Activated naive CD4-positive, alpha-beta T cell treated with anti-CD3 and anti-CD28 coated beads for 36 hours (primary cell): ENCODE measurements around the gene RAB24. TPM values are rescaled to one million over a fixed set of nuclear protein-coding genes. Genes with fewer than 3 reads are reported as not detected.
"Not testable (repeated sequence)": the region's sequence is repeated elsewhere in the genome, so short reads cannot be mapped to it uniquely, and the experiment has no call there.

Experiments
- CTCF ChIA-PET: fragments of 350-600 bp; sonication (Branson Sonifier 250); formaldehyde crosslinking; loops from one replicate; lab custom pipeline; 2021; ENCODE audit warnings: antibody characterized with exemption; lab: Charles Lee
- DNase-seq: peaks from one replicate; pipeline ENCODE4 v3.0.0-alpha.2; 2020
- H3K27ac Mint-ChIP-seq: one replicate; pipeline ENCODE4 v1.8.0; 2021; ENCODE audit warnings: mild to moderate bottlenecking, mixed read lengths
- H3K27me3 Mint-ChIP-seq: one replicate; pipeline ENCODE4 v1.8.0; 2021; ENCODE audit warnings: low read depth, mixed read lengths
- H3K36me3 Mint-ChIP-seq: one replicate; pipeline ENCODE4 v1.8.0; 2021; ENCODE audit warnings: low read depth, mixed read lengths
- H3K4me1 Mint-ChIP-seq: one replicate; pipeline ENCODE4 v1.8.0; 2021; ENCODE audit warnings: low read depth, mixed read lengths
- H3K4me3 Mint-ChIP-seq: one replicate; pipeline ENCODE4 v1.8.0; 2021; ENCODE audit warnings: mild to moderate bottlenecking, moderate library complexity, mixed read lengths
- H3K9me3 Mint-ChIP-seq: one replicate; pipeline ENCODE4 v1.8.0; 2021; ENCODE audit warnings: mixed read lengths
- intact Hi-C: fragments of 100-400 bp; cut with micrococcal nuclease; formaldehyde crosslinking; loops from one replicate; pipeline ENCODE4 v1.15.1; 2023
- total RNA-seq, 2 experiments: library from RNA; stranded (reverse); gene quantifications; one replicate each; pipeline ENCODE4 v1.2.3, GENCODE V29; 2021

The RAB24 gene
- total RNA-seq, 2 experiments from 2014 or later, result 10.9 to 13.2 TPM

GRCh38 chr5:177269976-177270375 lies 33.5 kb downstream of the RAB24 start:
- Mint-ChIP-seq H3K36me3 (peaks cover 13% of the 10 kb centered on the region), H3K27me3 (no peaks in the 10 kb centered on the region), H3K27ac (no peak overlapping the region), H3K9me3 (no peaks in the 10 kb centered on the region), H3K4me3 (no peak overlapping the region), H3K4me1 (no peaks in the 10 kb centered on the region)
- DNase-seq, result no peak
- CTCF ChIA-PET, result interaction anchor here (0.6 to 1.6 kb wide), 6 partner anchors 38 to 610 kb away, joined by 3 to 6 read pairs (median 4); no protein-coding TSS in a partner anchor
- intact Hi-C loops, result no loop called here

DNA sequence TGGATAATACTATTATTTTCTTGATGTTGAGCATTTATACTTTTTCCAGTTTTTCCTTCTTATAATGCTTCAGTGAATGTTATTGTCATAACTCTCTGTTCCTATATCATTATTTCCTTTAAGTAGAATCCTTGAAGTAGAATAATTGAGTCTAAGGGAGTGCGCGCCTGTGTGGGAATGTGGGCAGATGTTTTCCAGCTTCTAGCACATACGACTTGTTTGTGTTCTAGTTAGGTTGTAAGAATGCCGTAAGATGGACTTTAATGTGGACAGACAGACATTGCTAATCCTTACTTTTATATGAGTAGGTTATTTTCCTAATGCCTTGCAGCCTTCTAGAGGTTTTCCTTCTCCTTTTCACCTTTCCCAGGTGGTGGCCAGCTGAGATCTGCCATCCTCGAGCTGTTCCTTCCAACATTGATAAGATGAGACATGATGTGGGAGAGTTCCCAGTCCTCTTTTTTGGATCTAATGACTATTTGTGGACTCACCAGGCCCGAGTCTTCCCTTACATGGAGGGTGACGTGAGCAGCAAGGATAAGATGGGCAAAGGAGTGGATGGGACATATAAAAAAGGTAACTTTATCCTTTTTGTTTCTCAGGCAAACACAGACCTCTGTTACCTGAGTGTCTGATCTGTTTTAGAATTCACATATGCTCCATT lies 34.2 kb downstream of the RAB24 start:
- DNase-seq, result no peak
- no peaks in the 10 kb centered on the region for H3K27me3 Mint-ChIP-seq
- CTCF ChIA-PET, result interaction anchor here (0.6 to 1.6 kb wide), 4 partner anchors 41 to 156 kb away, joined by 3 to 6 read pairs (median 4); no protein-coding TSS in a partner anchor
- no peak overlapping the region for H3K27ac Mint-ChIP-seq
- H3K4me1 Mint-ChIP-seq, result no peaks in the 10 kb centered on the region
- H3K36me3 Mint-ChIP-seq, result peaks cover 12% of the 10 kb centered on the region
- intact Hi-C loops, result no loop called here
- H3K4me3 Mint-ChIP-seq, result no peak overlapping the region
- H3K9me3 Mint-ChIP-seq, result no peaks in the 10 kb centered on the region

GRCh38 chr5:177265395-177265794 lies 38.1 kb downstream of the RAB24 start:
- Mint-ChIP-seq H3K9me3 (no peaks in the 10 kb centered on the region), H3K4me3 (no peak overlapping the region), H3K36me3 (peaks cover 21% of the 10 kb centered on the region), H3K27ac (no peak overlapping the region), H3K27me3 (no peaks in the 10 kb centered on the region), H3K4me1 (peaks cover 6% of the 10 kb centered on the region)
- intact Hi-C loops, result no loop called here
- DNase-seq, result no peak
- CTCF ChIA-PET, result interaction anchor here (1.4 to 2.0 kb wide), 2 partner anchors 8 to 153 kb away, joined by 3 to 6 read pairs; no protein-coding TSS in a partner anchor

DNA sequence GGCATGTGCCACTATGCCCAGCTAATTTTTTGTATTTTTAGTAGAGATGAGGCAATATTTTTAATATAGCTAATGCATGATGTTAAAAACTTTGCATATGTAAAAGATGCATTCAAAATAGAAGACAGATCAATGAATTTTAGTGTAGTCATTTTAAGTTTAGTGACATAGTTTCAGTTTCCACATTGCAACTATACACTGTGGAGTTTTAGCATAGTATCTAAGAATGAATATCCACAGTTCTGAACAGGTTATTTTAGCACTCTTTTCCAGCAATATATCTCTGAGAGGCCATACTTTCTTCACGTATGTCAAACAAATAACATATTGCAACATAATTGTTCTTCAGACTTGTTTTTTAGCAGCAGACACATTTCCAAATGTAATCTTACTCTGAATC lies 39.3 kb downstream of the RAB24 start:
- no peaks in the 10 kb centered on the region for H3K9me3 Mint-ChIP-seq
- intact Hi-C loops, result no loop called here
- peak overlapping the region; percentile 18 for H3K27ac Mint-ChIP-seq
- no peak overlapping the region for H3K4me3 Mint-ChIP-seq
- CTCF ChIA-PET, result interaction anchor here (0.6 to 2.0 kb wide), 4 partner anchors 9 to 193 kb away, joined by 3 to 6 read pairs (median 4); no protein-coding TSS in a partner anchor
- DNase-seq, result no peak
- peaks cover 22% of the 10 kb centered on the region for H3K36me3 Mint-ChIP-seq
- H3K27me3 Mint-ChIP-seq, result no peaks in the 10 kb centered on the region
- H3K4me1 Mint-ChIP-seq, result peaks cover 6% of the 10 kb centered on the region

DNA sequence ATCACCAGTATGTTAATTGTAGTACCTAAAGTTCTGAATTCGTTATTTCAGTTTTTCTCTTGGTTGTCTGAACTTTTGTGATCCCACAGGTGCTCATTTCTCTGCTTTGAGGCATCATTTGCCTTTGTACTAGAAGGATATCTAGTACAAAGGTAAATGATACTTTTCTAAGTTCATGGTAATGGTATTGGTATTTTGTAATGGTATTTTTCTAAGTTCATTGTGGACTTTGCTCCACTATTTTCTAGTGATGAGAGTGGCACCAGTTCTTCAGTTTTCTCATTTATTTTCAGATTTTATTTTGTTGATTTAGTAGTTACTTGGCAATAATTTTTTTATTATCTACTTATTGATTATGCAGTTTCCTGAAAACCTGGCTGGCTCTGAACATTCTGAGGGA lies 42.0 kb downstream of the RAB24 start:
- Mint-ChIP-seq H3K4me1 (peaks cover 6% of the 10 kb centered on the region), H3K27me3 (no peaks in the 10 kb centered on the region), H3K36me3 (peaks cover 32% of the 10 kb centered on the region), H3K9me3 (no peaks in the 10 kb centered on the region), H3K27ac (no peak overlapping the region), H3K4me3 (no peak overlapping the region)
- no peak for DNase-seq
- intact Hi-C loops, result no loop called here
- CTCF ChIA-PET, result no interaction called here

- no peak overlapping the region for H3K27ac Mint-ChIP-seq
- CTCF ChIA-PET, result no interaction called here
Observed at GRCh38 chr5:177260961-177261360, 42.6 kb downstream of the RAB24 start.

DNA sequence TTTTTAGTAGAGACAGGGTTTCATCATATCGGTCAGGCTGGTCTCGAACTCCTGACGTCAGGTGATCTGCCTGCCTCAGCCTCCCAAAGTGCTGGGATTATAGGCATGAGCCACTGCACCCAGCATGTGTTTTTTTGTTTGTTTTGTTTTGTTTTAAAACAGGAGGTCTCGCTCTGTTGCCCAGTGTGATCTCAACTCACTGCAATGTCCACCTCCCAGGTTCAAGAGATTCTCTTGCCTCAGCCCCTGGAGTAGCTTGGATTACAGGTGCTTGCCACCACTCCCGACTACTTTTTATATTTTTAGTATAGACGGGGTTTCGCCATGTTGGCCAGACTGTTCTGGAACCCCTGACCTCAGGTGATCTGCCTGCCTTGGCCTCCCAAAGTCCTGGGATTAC lies 44.8 kb downstream of the RAB24 start:
- H3K9me3 Mint-ChIP-seq, H3K4me1 Mint-ChIP-seq, H3K27me3 Mint-ChIP-seq, DNase-seq, H3K4me3 Mint-ChIP-seq, H3K27ac Mint-ChIP-seq, CTCF ChIA-PET, intact Hi-C loops: not testable (repeated sequence)
- H3K36me3 Mint-ChIP-seq, result peaks cover 33% of the 10 kb centered on the region

More at GRCh38 chr5:177260961-177261360, 42.6 kb downstream of the RAB24 start:
- H3K27me3 Mint-ChIP-seq, result no peaks in the 10 kb centered on the region
- no peaks in the 10 kb centered on the region for H3K9me3 Mint-ChIP-seq
- no peak overlapping the region for H3K4me3 Mint-ChIP-seq
- H3K4me1 Mint-ChIP-seq, result peaks cover 6% of the 10 kb centered on the region
- intact Hi-C loops, result no loop called here
- DNase-seq, result no peak
- peaks cover 29% of the 10 kb centered on the region for H3K36me3 Mint-ChIP-seq

- Mint-ChIP-seq H3K9me3 (no peaks in the 10 kb centered on the region), H3K27me3 (no peaks in the 10 kb centered on the region), H3K36me3 (peaks cover 35% of the 10 kb centered on the region), H3K27ac (peak overlapping the region; percentile 42), H3K4me3 (no peak overlapping the region), H3K4me1 (no peaks in the 10 kb centered on the region)
- CTCF ChIA-PET, result no interaction called here
- intact Hi-C loops, result no loop called here
- no peak for DNase-seq
Observed at GRCh38 chr5:177256296-177256695, 47.2 kb downstream of the RAB24 start.

DNA sequence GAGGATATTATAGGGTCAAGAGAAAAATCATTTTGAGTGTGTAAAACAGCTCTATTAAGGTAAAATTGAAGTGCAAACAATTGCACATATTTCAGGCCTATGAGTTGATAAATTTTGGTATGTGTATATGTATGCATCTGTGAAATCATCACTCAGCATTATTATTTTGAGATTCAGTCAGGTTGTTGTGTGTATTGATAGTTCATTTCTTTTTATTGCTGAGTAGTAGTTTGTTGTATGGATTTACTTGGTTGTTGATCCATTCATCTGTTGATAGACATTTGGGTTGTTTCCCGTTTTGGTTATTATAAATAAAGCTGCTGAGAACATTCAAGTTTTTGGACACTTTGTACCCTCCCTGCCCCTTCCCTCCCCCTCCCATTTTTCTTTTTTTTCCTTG lies 50.3 kb downstream of the RAB24 start:
- Mint-ChIP-seq H3K4me3 (no peak overlapping the region), H3K36me3 (peaks cover 25% of the 10 kb centered on the region), H3K27ac (no peak overlapping the region), H3K4me1 (no peaks in the 10 kb centered on the region), H3K9me3 (no peaks in the 10 kb centered on the region), H3K27me3 (no peaks in the 10 kb centered on the region)
- intact Hi-C loops, result no loop called here
- CTCF ChIA-PET, result interaction anchor here (0.7 to 1.9 kb wide), 4 partner anchors 23 to 182 kb away, joined by 3 to 8 read pairs (median 4); no protein-coding TSS in a partner anchor
- no peak for DNase-seq

Other genes with a start within 250 kb of the RAB24 start
- 1 to 10 TPM in 1 of 2 experiments, under 1 TPM in 1; 0.95 to 1.3 TPM for gene FGFR4, start 216.8 kb downstream of the RAB24 start, total RNA-seq
- 10 to 100 TPM; 50.2 to 51.7 TPM for gene NSD1, start 169.9 kb downstream of the RAB24 start, total RNA-seq
- 100 to 1,000 TPM; 253 to 254 TPM for gene PRELID1, start 80 bp upstream of the RAB24 start, total RNA-seq
- gene MXD3, start 8.2 kb upstream of the RAB24 start, total RNA-seq, result 10 to 100 TPM; 45.0 to 51.7 TPM
- gene LMAN2, start 47.9 kb upstream of the RAB24 start, total RNA-seq, result 10 to 100 TPM; 82.2 to 83.9 TPM
- 10 to 100 TPM; 34.6 to 39.2 TPM for gene RGS14, start 54.2 kb upstream of the RAB24 start, total RNA-seq
- gene SLC34A1, start 80.7 kb upstream of the RAB24 start, total RNA-seq, result not detected
- gene PFN3, start 96.9 kb upstream of the RAB24 start, total RNA-seq, result not detected
- 1 to 10 TPM; 3.2 to 5.4 TPM for gene F12, start 105.8 kb upstream of the RAB24 start, total RNA-seq
- 100 to 1,000 TPM; 117 to 133 TPM for gene GRK6, start 123.0 kb upstream of the RAB24 start, total RNA-seq
- gene PRR7, start 143.1 kb upstream of the RAB24 start, total RNA-seq, result 1 to 10 TPM; 7.4 to 8.2 TPM
- gene DBN1, start 169.9 kb upstream of the RAB24 start, total RNA-seq, result 10 to 100 TPM; 20.8 to 22.4 TPM
- 10 to 100 TPM; 41.2 to 42.2 TPM for gene PDLIM7, start 193.9 kb upstream of the RAB24 start, total RNA-seq
- 1 to 10 TPM in 1 of 2 experiments, under 1 TPM in 1; 0.37 to 1.3 TPM for gene DOK3, start 206.1 kb upstream of the RAB24 start, total RNA-seq
- 100 to 1,000 TPM; 142 to 147 TPM for gene DDX41, start 213.2 kb upstream of the RAB24 start, total RNA-seq